ENCODE measurements around the gene SPINT3. TPM values are rescaled to one million over a fixed set of nuclear protein-coding genes. Genes with fewer than 3 reads are reported as not detected.

Gene SPINT3
- total RNA-seq, 1 experiment from 2014 or later = not detected

GRCh38 chr20:45509091-45509490, 6.3 kb downstream of the SPINT3 start:
- CTCF ChIA-PET = no interaction called here
- Mint-ChIP-seq H3K4me3 (no peak overlapping the region), H3K9me3 (peaks cover 3% of the 10 kb centered on the region), H3K4me1 (peaks cover 3% of the 10 kb centered on the region; the same call in 1 of the 2 replicates), H3K36me3 (no peaks in the 10 kb centered on the region), H3K27me3 (ENCODE audit: low read depth) (no peaks in the 10 kb centered on the region; the same call in 1 of the 2 replicates), H3K27ac (no peak overlapping the region)
- TF ChIP-seq, protein P1, sequence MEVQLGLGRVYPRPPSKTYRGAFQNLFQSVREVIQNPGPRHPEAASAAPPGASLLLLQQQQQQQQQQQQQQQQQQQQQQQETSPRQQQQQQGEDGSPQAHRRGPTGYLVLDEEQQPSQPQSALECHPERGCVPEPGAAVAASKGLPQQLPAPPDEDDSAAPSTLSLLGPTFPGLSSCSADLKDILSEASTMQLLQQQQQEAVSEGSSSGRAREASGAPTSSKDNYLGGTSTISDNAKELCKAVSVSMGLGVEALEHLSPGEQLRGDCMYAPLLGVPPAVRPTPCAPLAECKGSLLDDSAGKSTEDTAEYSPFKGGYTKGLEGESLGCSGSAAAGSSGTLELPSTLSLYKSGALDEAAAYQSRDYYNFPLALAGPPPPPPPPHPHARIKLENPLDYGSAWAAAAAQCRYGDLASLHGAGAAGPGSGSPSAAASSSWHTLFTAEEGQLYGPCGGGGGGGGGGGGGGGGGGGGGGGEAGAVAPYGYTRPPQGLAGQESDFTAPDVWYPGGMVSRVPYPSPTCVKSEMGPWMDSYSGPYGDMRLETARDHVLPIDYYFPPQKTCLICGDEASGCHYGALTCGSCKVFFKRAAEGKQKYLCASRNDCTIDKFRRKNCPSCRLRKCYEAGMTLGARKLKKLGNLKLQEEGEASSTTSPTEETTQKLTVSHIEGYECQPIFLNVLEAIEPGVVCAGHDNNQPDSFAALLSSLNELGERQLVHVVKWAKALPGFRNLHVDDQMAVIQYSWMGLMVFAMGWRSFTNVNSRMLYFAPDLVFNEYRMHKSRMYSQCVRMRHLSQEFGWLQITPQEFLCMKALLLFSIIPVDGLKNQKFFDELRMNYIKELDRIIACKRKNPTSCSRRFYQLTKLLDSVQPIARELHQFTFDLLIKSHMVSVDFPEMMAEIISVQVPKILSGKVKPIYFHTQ (CRISPR knock-in tag; IDR thresholded peaks at IDR 0.05) = no peak
- no peak for TF ChIP-seq ESRRA (CRISPR knock-in tag; IDR thresholded peaks at IDR 0.05; ENCODE audit: borderline replicate concordance)
- no peak for TF ChIP-seq ATF1 (CRISPR knock-in tag; IDR thresholded peaks at IDR 0.05)
- no peak for TF ChIP-seq RORB (CRISPR knock-in tag; IDR thresholded peaks at IDR 0.05)
- TF ChIP-seq, protein P2, sequence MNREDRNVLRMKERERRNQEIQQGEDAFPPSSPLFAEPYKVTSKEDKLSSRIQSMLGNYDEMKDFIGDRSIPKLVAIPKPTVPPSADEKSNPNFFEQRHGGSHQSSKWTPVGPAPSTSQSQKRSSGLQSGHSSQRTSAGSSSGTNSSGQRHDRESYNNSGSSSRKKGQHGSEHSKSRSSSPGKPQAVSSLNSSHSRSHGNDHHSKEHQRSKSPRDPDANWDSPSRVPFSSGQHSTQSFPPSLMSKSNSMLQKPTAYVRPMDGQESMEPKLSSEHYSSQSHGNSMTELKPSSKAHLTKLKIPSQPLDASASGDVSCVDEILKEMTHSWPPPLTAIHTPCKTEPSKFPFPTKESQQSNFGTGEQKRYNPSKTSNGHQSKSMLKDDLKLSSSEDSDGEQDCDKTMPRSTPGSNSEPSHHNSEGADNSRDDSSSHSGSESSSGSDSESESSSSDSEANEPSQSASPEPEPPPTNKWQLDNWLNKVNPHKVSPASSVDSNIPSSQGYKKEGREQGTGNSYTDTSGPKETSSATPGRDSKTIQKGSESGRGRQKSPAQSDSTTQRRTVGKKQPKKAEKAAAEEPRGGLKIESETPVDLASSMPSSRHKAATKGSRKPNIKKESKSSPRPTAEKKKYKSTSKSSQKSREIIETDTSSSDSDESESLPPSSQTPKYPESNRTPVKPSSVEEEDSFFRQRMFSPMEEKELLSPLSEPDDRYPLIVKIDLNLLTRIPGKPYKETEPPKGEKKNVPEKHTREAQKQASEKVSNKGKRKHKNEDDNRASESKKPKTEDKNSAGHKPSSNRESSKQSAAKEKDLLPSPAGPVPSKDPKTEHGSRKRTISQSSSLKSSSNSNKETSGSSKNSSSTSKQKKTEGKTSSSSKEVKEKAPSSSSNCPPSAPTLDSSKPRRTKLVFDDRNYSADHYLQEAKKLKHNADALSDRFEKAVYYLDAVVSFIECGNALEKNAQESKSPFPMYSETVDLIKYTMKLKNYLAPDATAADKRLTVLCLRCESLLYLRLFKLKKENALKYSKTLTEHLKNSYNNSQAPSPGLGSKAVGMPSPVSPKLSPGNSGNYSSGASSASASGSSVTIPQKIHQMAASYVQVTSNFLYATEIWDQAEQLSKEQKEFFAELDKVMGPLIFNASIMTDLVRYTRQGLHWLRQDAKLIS (CRISPR knock-in tag; IDR thresholded peaks at IDR 0.05; ENCODE audit: borderline replicate concordance) = no peak
- no peak for TF ChIP-seq E2F5 (CRISPR knock-in tag; IDR thresholded peaks at IDR 0.05)
- no peak for TF ChIP-seq FOXJ3 (CRISPR knock-in tag; IDR thresholded peaks at IDR 0.05; ENCODE audit: borderline replicate concordance)
- TF ChIP-seq, protein P3, sequence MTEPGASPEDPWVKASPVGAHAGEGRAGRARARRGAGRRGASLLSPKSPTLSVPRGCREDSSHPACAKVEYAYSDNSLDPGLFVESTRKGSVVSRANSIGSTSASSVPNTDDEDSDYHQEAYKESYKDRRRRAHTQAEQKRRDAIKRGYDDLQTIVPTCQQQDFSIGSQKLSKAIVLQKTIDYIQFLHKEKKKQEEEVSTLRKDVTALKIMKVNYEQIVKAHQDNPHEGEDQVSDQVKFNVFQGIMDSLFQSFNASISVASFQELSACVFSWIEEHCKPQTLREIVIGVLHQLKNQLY (CRISPR knock-in tag; IDR thresholded peaks at IDR 0.05) = no peak
- no peak for TF ChIP-seq EMX1 (CRISPR knock-in tag; IDR thresholded peaks at IDR 0.05)
- no peak for TF ChIP-seq FOXK1 (CRISPR knock-in tag; IDR thresholded peaks at IDR 0.05)
- TF ChIP-seq, protein P4, sequence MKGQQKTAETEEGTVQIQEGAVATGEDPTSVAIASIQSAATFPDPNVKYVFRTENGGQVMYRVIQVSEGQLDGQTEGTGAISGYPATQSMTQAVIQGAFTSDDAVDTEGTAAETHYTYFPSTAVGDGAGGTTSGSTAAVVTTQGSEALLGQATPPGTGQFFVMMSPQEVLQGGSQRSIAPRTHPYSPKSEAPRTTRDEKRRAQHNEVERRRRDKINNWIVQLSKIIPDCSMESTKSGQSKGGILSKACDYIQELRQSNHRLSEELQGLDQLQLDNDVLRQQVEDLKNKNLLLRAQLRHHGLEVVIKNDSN (CRISPR knock-in tag; IDR thresholded peaks at IDR 0.05) = no peak
- TF ChIP-seq ERG (CRISPR knock-in tag; IDR thresholded peaks at IDR 0.05) = no peak
- ATAC-seq (no peak), DNase-seq (ENCODE audit: low spot score) (no peak)
- POLR2A ChIA-PET = no interaction called here

DNA sequence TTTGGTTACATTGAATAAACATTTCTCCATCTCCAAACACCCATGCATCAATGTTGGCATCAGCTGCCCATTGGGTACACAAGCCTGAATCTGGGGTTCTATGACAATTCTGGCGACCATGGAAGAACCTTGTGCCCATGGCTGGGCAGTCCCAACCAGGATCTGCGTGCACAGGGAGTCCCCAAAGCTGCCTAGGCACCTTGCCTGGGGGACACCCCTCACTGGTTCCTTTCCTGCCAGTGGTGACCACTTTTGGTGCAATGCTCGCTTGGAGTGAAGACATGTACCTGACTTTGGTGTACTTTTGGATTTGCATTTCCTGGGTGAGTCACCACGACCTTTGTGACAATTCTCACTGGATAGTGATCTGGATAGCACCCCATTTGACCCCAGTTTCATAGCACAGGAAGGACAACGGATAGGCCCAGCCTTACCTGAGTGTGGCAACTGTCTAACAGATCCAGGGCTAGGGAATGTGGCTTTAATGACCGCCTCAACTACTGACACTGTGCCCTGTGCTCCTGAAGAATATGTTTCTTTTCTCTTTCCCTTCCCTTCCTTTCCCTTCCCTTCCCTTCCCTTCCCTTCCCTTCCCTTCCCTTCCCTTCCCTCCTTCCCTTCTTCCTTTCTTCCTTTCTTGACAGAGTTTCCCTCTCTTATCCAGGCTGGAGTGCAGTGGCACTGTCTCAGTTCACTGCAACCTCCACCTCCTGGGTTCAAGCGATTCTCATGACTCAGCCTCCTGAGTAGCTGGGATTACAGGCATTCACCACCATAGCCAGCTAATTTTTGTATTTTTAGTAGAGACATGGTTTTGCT, 7.1 kb downstream of the SPINT3 start:
- Mint-ChIP-seq H3K4me3 (no peak overlapping the region), H3K9me3 (peaks cover 3% of the 10 kb centered on the region), H3K27ac (no peak overlapping the region), H3K27me3 (ENCODE audit: low read depth) (no peaks in the 10 kb centered on the region; the same call in 1 of the 2 replicates), H3K36me3 (no peaks in the 10 kb centered on the region), H3K4me1 (peaks cover 3% of the 10 kb centered on the region; the same call in 1 of the 2 replicates)
- ATAC-seq = no peak
- DNase-seq (ENCODE audit: low spot score) = no peak
- TF ChIP-seq GABPB1 (CRISPR knock-in tag; IDR thresholded peaks at IDR 0.05) = 0 out of 2 replicates have a peak, but pooled peaks have one; percentile 42
- no peak for TF ChIP-seq ATF2 (CRISPR knock-in tag; IDR thresholded peaks at IDR 0.05; ENCODE audit: borderline replicate concordance, low read depth)
- CTCF ChIA-PET = interaction anchor here (0.6 to 1.1 kb wide), 2 partner anchors 134 to 293 kb away, joined by 3 to 4 read pairs; no protein-coding TSS in a partner anchor
- POLR2A ChIA-PET = no interaction called here

Measured in WTC11 (cell line).